H1 (cell line): ENCODE results near the gene CNOT10. TPM values are rescaled to one million over a fixed set of nuclear protein-coding genes. Genes with fewer than 3 reads are reported as not detected.

Experiments used
- CHD2 ChIP-seq: IDR thresholded peaks from 2 replicates; pipeline ENCODE4 v1.6.1; 2012; ENCODE audit warnings: low read length, improper control_type of control experiment
- CTBP2 ChIP-seq: IDR thresholded peaks from 2 replicates; pipeline ENCODE4 v1.7.0; 2011; ENCODE audit warnings: borderline replicate concordance, mild to moderate bottlenecking, moderate library complexity, mixed read lengths, low read length; ENCODE audit not compliant: insufficient read depth, insufficient read length
- EP300 ChIP-seq, 2 experiments: IDR thresholded peaks; 1 replicate in 1 of 2; 2 replicates in 1 of 2; pipeline ENCODE4 v1.6.1; 2011 to 2012; ENCODE audit warnings: low read depth in 2 of 2, low read length in 2 of 2, mild to moderate bottlenecking in 2 of 2, borderline replicate concordance in 1 of 2, inconsistent platforms in 1 of 2, moderate library complexity in 1 of 2
- JUN ChIP-seq: IDR thresholded peaks from 2 replicates; pipeline ENCODE4 v1.6.1; 2011; ENCODE audit warnings: low read depth, mild to moderate bottlenecking, improper control_type of control experiment, low read length
- MAFK ChIP-seq: IDR thresholded peaks from 2 replicates; pipeline ENCODE4 v1.6.1; 2012; ENCODE audit warnings: low read depth, mild to moderate bottlenecking, improper control_type of control experiment, low read length
- SP2 ChIP-seq: IDR thresholded peaks from 2 replicates; pipeline ENCODE4 v1.6.1; 2012; ENCODE audit warnings: mild to moderate bottlenecking, low read length, inconsistent platforms
- TAF1 ChIP-seq: IDR thresholded peaks from 2 replicates; pipeline ENCODE4 v1.6.1; 2011; ENCODE audit warnings: mild to moderate bottlenecking, low read depth, low read length
- TEAD4 ChIP-seq: IDR thresholded peaks from 2 replicates; pipeline ENCODE4 v1.6.1; 2012; ENCODE audit warnings: low read depth, low read length, inconsistent platforms, mixed read lengths
- polyA plus RNA-seq, 7 experiments: library from polyadenylated mRNA; depleted of rRNA in 3 of 7; stranded (reverse) in 5 of 7; unstranded in 2 of 7; fragments of >200 nt in 5 of 7; fragments of 200-250 nt in 2 of 7; gene quantifications; 1 replicate in 5 of 7; 2 replicates in 1 of 7; 4 replicates in 1 of 7; pipeline versions ENCODE4 v1.2.1 to v1.2.3, GENCODE V29; 2011 to 2013; ENCODE audit warnings: missing spikeins in 2 of 7, mixed read lengths in 2 of 7
- total RNA-seq: library from RNA; stranded (reverse); fragmentation: NEBNext Ultra II Directional; extraction: Animal tissue kit (Norgen Biotek cat#: 25700); gene quantifications from 2 replicates; pipeline ENCODE4 v1.2.1, GENCODE V29; 2021
- TF ChIP-seq, protein P1 (sequence below), 3 experiments: IDR thresholded peaks; 1 replicate in 2 of 3; 2 replicates in 1 of 3; pipeline versions ENCODE4 v1.5.1 to v1.6.1; 2011; ENCODE audit warnings: low read length in 3 of 3, mild to moderate bottlenecking in 3 of 3, inconsistent platforms in 2 of 3, low read depth in 1 of 3, moderate library complexity in 1 of 3; ENCODE audit not compliant: insufficient read depth in 1 of 3; ENCODE audit errors: control extremely low read depth in 1 of 3

Gene CNOT10
- total and polyA plus RNA-seq, 2 of the 8 experiments (the other 6 are each of a cell fraction or from before 2014, with no cell fraction given): 39.9 to 55.9 TPM

DNA sequence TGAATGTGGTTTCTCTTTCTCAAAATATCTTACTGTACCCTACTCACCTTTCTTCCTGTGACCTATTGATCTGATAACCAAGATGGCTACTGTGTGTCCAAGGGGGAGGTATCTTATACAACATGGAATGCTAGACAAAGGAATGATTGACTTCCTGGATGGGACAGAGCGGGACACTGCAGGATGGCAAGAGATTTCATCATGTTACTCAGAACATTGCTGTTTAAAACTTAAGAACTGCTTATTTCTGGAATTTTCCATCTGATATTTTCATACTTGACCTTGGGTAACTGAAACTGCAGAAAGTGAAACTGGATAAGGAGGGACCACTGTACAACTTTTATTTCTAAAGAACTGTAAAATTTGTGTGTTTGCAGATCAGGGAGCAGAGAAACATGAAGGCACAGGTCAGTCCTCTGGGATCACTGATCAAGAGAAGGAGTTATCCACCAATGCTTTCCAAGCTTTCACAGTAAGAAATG is 18.5 kb downstream of the CNOT10 start (continued):
- TF ChIP-seq, protein P1, sequence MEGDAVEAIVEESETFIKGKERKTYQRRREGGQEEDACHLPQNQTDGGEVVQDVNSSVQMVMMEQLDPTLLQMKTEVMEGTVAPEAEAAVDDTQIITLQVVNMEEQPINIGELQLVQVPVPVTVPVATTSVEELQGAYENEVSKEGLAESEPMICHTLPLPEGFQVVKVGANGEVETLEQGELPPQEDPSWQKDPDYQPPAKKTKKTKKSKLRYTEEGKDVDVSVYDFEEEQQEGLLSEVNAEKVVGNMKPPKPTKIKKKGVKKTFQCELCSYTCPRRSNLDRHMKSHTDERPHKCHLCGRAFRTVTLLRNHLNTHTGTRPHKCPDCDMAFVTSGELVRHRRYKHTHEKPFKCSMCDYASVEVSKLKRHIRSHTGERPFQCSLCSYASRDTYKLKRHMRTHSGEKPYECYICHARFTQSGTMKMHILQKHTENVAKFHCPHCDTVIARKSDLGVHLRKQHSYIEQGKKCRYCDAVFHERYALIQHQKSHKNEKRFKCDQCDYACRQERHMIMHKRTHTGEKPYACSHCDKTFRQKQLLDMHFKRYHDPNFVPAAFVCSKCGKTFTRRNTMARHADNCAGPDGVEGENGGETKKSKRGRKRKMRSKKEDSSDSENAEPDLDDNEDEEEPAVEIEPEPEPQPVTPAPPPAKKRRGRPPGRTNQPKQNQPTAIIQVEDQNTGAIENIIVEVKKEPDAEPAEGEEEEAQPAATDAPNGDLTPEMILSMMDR (IDR thresholded peaks at IDR 0.05; ENCODE audit: control extremely low read depth in 1 of 3, insufficient read depth in 1 of 3, low read depth in 1 of 3, low read length in 3 of 3): no peak
- TF ChIP-seq CTBP2 (no peak), MAFK (no peak), JUN (no peak), CHD2 (no peak), EP300 (IDR thresholded peaks at IDR 0.05; ENCODE audit: borderline replicate concordance in 1 of 2, low read depth in 2 of 2, low read length in 2 of 2) (no peak), SP2 (no peak), TEAD4 (no peak), TAF1 (no peak)
